Ammon's horn (tissue), 1 donor: ENCODE data around the gene ICA1.

Experiments used
- DNase-seq: peaks from one replicate; pipeline ENCODE4 v3.0.0-alpha.2; 2016; ENCODE audit warnings: low spot score

The ICA1 gene

DNA sequence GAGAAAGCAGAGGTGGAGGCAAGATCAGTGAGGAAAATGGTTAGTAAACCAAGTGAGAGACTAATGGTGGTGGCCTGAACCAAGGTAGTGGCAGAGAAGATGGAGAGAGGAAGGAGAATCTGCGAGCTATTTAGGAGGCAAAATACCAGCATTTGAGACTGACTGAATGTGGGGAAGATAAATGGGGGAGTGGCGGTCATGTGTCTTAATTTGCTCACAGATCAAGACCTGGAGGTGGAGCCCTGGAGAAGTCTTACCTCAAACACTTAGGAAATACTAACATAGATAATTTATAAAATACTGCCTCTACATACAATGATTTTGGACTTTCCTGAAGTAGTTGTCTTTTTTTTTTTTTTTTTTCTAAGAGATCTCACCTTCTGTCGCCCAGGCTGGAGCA is 34.7 kb downstream of the ICA1 start:
- DNase-seq: no peak

DNA sequence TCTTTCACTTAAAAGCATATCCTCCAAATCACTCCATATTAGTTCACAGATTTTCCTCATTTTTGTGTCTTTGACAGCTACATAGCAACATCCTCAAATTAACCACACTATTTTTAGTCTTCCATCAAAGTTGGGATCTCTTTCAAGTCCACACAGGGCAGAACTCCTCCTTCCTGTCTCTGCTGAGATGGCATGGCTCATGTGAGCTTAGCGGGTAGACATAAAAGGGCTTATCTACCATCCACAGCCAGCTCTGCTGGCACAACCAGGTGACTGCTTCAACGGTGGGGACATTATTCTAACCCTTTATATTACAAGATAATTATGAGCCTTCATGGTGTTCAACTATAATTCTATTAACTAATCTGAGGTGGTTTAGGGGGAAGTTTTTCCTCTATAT is 35.5 kb downstream of the ICA1 start:
- no peak for DNase-seq

DNA sequence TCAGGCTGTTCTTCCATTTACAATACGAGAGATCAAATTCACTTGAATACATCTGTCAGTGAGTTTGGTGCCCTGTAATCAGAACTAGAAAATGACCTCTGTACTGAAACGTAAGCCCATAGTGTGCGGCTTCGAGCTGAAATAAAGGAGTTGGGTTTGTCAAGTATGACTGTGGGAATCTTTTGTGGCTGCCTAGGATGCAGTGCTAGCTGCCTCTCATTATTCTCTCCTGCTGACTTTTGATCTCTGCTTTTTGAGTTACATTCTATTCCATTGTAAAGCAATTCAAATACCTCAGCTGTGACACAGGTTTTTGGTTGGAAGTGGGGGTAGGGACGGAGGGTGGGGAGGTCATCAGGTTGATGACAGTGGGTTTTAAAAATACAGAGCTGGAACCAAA is 40.4 kb downstream of the ICA1 start:
- DNase-seq: no peak

DNA sequence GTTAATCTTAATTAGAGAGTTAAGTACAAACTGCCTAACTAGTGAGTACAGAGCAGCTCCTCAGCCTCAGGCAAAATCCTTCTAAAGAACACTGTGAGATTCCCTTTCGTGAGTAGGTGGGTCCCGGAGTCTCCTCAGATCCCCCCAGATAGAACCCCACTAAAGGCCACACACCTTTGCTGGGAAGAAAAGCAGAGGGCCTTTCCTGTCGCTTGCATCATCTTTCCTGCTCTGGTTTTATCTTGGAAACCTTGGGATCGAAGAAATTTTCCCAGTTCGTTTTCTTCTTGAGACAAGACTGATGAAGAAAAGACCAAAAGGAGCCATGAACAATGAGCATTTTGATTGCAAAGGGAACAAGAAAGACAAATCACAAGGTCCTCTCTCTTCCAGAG is 40.9 kb downstream of the ICA1 start:
- DNase-seq: no peak

DNA sequence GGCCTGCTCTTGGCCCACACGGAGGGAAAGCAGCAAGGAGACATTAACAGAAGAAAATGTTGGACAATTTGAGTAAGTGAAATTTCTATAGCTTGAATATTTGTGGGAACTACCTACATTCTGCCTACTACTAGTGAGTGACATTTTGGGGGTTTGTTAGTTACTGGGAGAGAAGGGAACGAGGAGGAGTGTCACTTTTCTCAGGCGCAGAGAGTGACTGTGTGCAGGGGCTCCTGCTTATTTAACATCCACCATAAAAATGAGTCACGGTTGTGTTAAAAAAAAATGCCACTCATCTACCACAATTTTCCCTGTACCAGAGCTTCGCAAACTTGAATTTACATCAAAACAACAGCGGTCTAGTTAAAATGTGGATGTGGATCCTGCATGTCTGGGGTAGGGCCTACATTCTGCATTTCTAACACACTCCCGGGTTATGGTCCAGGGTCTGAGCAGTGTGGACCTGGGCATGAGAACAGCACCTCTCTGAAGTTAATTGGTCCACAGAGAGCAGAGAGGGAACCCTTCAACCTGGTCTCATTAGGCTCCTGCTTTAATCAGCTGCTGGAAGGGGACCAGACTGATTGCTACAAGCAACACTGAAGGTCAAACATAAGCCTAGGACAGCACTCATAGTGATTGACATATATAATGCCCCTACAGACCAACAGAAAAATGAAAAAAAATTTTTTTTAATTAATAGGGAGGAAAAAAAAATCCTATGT is 41.4 kb downstream of the ICA1 start:
- DNase-seq: no peak

DNA sequence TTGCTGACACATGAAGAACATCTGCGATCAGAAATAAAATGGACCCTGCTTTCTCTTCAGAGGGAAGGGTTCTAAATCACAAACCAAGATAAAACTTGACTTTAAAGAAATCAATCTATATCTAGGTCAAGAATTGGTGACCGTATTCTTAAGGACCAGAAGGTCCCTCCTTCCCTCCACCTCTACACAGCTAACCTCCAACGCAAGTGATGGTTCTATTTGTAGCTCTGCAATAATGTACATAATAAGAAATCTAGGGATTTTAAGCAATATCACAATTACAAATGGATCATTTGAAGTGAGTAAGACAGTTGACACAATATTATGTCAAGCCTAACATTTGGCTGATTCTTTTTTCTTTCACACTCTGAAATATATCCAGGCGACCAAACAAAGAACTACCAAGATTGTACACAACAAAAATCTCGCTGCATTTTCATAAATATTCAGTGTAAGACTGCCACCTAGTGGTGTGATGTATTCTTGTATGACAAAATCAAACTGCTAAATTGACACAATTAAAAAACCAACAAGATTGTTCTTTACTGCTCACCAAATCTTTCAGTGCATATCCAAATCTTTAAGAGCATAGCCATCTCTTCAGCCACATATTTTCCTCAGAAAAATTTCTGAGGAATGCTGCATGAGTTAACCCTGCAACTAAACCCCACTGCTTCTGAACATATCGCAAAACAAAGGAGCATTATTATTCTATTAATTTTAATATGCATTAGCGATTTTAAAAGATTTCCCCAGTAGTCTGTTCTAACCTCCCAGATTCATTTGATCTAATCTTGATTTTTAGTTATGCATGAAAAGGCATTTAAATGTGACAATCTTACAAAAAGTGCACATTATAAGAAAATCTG is 44.5 kb downstream of the ICA1 start:
- peak; percentile 80 for DNase-seq

DNA sequence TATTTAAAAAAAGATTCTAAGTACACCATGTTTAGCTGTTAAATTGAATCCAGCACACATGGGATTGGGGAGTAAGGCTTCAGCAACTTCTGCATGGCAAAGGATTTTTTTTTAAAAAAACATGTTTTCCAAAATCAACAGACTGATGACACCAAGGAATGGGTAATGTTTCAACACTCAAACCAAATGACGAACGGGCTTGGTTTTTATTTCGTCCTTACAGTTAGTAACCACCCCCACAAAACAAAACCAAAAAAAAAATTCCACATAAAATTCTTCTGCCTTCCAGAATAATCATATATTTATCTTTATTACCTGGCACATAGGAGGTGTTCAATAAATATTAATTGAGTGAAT is 45.7 kb downstream of the ICA1 start:
- DNase-seq: no peak

GRCh38 chr7:8215648-8216333 is 46.2 kb downstream of the ICA1 start:
- no peak for DNase-seq

- no peak for DNase-seq
Observed at GRCh38 chr7:8214244-8214824, 47.6 kb downstream of the ICA1 start.

- no peak for DNase-seq
Observed at GRCh38 chr7:8213381-8213780, 48.6 kb downstream of the ICA1 start.

DNA sequence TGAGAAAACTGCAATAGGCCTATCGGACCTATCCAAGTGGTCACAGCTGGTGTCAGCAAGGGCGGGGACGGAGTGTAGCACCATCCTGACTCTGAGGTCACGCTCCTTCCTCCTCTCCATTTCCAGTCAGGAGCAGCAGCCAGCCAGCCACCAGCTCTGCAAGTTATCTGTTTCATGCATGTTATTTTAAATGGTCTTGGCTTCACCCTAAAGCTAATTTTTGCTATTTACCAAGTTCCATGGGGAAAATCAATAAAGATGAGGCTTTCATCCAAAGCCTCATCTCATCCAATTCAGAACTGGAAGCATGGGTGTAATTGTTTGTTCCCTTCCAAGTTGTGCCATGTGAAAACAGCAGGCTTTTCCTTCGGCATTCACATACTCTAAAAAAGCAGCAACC is 49.3 kb downstream of the ICA1 start:
- peak; percentile 58 for DNase-seq

GRCh38 chr7:8211725-8212096 is 50.3 kb downstream of the ICA1 start:
- no peak for DNase-seq

DNA sequence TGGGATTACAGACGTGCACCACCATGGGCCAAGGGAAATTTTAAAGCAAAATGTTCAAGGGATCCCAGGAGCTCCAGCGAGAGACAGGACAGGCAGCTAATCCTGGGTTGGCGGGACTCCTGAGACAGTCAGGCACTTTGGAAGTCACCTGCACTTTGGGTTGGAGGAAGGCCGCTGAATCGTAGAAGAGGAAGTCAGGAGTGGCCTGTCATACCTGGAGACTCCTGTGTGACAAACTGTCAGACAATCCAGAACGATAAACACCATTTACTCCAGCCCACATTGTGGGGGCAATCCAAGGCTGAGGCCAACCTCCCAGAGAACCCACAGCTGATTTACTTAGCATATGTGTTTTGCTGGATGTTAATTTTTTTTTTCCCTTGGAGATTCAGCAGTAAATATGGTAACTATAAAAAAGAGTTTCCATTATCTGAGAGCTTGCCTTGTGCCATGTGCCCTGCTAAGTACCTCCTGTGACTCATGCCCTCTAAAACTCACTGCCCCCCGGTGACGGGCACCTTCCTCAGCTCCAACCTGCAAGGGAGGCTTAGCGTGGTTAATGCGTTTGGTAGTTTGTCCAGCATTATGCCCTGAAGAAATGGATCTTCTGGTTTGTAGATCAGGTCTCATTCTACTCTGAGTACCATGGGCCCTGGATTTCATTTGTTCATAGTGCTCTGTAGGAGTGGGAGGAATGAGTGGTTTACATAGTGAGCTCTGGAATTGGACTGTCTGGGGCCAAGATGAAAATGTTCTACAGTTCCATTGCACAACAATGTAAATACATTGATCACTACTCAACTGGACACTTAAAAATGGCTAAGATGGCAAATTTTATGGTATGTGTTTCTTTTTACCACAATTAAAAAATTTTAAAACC is 50.9 kb downstream of the ICA1 start:
- no peak for DNase-seq

DNA sequence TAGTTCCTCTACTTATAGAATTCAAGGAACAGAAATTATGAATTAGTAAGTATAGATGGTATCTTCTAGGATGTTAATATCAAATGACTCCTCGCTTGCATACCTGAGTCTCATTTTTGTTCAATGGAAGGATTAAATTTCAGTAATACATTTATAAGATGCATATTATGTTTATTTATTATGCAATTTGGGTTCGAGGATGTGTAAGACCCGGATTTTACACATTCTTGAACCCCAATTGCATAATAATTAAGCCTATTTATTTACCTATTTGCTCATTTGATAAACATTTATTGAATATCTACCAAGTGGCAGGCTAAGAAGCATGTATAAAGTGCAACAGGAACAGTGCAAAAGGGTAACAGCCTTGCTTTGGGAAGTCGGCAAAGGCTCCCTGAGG is 52.6 kb downstream of the ICA1 start:
- DNase-seq: no peak

- no peak for DNase-seq
Observed at GRCh38 chr7:8208816-8209215, 53.2 kb downstream of the ICA1 start.

DNA sequence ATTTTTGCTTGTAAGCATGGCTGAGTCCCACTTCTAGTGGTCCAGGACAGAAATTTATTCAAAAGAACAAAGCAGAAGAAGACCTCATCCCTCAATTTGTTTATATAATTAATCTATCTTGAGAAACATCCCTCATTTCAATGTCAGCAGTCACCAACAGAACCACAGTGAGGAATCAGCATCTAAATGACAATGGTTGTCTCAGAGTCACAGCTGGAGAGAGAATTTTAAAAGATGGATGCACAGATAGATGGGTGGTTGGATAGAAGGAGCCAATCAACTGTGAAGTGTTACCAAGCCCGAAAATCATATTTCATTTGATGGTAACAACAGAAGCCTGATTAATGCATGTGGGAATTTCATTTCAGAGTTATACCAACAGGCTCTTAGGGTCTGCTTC is 55.0 kb downstream of the ICA1 start:
- no peak for DNase-seq

GRCh38 chr7:8205537-8205936 is 56.4 kb downstream of the ICA1 start:
- no peak for DNase-seq

DNA sequence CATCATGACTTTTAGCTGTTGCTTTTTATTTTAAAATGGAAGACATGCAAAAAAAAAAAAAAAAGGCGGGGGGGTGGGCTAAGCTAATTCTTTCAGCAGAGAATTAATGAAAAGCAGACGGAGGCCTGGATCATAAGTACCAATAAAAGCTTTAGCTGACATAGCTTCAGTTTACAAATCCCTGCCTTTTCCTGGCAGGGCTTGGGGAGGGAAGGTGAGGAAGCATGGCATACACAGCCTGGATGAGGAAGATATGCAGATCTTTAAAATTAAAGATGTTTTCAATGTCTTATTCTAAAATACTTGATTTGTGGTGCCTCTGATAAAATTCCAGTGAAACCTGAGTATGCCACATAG is 57.0 kb downstream of the ICA1 start:
- DNase-seq: no peak

DNA sequence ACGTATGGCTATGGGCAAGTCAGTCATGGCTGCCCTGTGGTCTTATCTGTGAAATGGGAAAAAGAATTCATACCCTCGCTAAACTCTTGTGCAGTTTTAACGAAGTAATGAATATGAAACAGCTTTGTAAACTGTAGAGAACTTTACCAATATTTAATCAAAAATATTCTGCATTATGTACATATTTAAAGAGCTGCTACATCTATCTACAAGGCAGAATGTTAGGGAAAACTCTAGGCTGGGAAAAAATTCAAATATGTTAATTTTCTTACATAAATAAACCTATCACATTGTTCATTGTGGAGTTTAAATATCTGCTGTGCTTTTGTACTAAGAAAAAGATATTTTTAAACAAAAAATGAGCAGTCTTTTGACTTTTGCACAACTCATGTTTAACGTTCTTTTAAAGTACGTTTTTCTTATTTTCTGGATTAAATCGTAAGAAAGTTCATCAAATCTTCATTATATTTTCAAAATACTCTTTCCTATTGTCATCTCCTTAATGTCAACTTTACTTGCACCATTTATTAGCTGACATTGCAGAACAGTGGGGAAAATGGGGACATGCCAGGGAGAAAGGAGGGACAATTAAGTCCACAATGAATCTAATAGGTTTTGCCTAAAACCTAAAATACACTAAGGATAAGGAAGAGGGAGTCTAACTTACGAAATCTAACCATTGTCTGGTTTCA is 57.5 kb downstream of the ICA1 start:
- DNase-seq: no peak

- DNase-seq: no peak
Observed at GRCh38 chr7:8201846-8202441, 60.0 kb downstream of the ICA1 start.

- DNase-seq: no peak
Observed at GRCh38 chr7:8200717-8201116, 61.2 kb downstream of the ICA1 start.
